ENCODE measurements around the gene SLC9A4.
"Not testable (repeated sequence)": the region's sequence is repeated elsewhere in the genome, so short reads cannot be mapped to it uniquely, and the experiment has no call there.

SLC9A4 gene

GRCh38 chr2:102551329-102552096 is 78.5 kb downstream of the SLC9A4 start:
- DNase-seq: no peak

- no peak for DNase-seq
Observed at GRCh38 chr2:102553601-102554000, 80.6 kb downstream of the SLC9A4 start.

- DNase-seq: no peak
Observed at GRCh38 chr2:102558463-102558862, 85.4 kb downstream of the SLC9A4 start.

GRCh38 chr2:102562542-102562941 is 89.5 kb downstream of the SLC9A4 start:
- DNase-seq: not testable (repeated sequence)

GRCh38 chr2:102575888-102576287 is 102.9 kb downstream of the SLC9A4 start:
- DNase-seq: no peak

- DNase-seq: no peak
Observed at GRCh38 chr2:102578376-102578775, 105.3 kb downstream of the SLC9A4 start.

GRCh38 chr2:102581911-102582310 is 108.9 kb downstream of the SLC9A4 start:
- peak; percentile 3 for DNase-seq

- DNase-seq: no peak
Observed at GRCh38 chr2:102582845-102583244, 109.8 kb downstream of the SLC9A4 start.

All from EL (cell line).